ENCODE data around the gene ETFBKMT. TPM values are rescaled to one million over a fixed set of nuclear protein-coding genes. Genes with fewer than 3 reads are reported as not detected.
"Not testable (repeated sequence)": the region's sequence is repeated elsewhere in the genome, so short reads cannot be mapped to it uniquely, and the experiment has no call there.

ETFBKMT gene
- polyA plus RNA-seq, 1 donor (not counting 4 experiments of a cell fraction or from before 2014, with no cell fraction given), result 1.4 TPM

DNA sequence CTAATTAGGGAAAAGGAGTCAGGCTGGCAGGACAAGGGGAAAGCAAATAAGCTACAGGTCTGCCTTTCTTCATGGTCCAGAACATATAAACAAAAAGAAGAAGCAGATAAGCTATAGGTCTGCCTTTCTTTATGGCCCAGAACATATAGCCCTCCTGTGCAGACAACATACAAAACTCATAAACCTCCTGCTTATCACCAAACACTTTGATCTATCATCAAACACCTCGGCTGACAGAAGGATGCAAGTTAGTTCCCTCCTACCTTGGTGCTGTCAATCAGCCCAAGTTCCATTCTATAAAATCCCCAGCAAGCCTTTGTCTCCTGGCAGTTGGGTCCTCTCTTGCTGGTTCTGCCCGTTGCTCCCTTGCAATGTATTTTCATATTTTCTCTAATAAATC lies 46.1 kb downstream of the ETFBKMT start:
- no peaks in the 10 kb centered on the region for H4K20me1 ChIP-seq (ENCODE audit: control insufficient read depth, extremely low read depth, insufficient read depth, low read length)
- no peak overlapping the region for H3K9ac ChIP-seq (ENCODE audit: control insufficient read depth, extremely low read depth, insufficient read depth, low read length)
- H3K27me3 ChIP-seq (ENCODE audit: control insufficient read depth, extremely low read depth, insufficient read depth, low read length), result no peaks in the 10 kb centered on the region
- no peak overlapping the region for H2AFZ ChIP-seq (ENCODE audit: control insufficient read depth, low read length)
- H3K9me3 ChIP-seq (ENCODE audit: control insufficient read depth, low read depth, low read length), result no peaks in the 10 kb centered on the region
- no peak overlapping the region for H3K4me3 ChIP-seq (ENCODE audit: control insufficient read depth in 2 of 3, extremely low read depth in 1 of 3, insufficient read depth in 2 of 3, low read depth in 1 of 3, low read length in 3 of 3)
- H3K9me1 ChIP-seq (ENCODE audit: control insufficient read depth, extremely low read depth, insufficient read depth, low read length), result no peaks in the 10 kb centered on the region
- dilution Hi-C loops (cut with MboI; ENCODE audit: extremely low pct_ligation_motif_present, low sequenced_read_pairs), result no loop called here
- H3K36me3 ChIP-seq (ENCODE audit: control insufficient read depth in 2 of 2, extremely low read depth in 1 of 2, insufficient read depth in 2 of 2, low read length in 2 of 2), result no peaks in the 10 kb centered on the region
- no peak overlapping the region for H3K27ac ChIP-seq (ENCODE audit: control insufficient read depth, insufficient read depth, low read length)
- DNase-seq (ENCODE audit: low read depth, low spot score) (no peak), FAIRE-seq (no peak)
- no peaks in the 10 kb centered on the region for H3K79me2 ChIP-seq (ENCODE audit: control insufficient read depth, insufficient read depth, low read length)
- H3K4me1 ChIP-seq (ENCODE audit: control insufficient read depth, extremely low read depth, insufficient read depth, low read length), result no peaks in the 10 kb centered on the region
- H3K4me2 ChIP-seq (ENCODE audit: control insufficient read depth, extremely low read depth, insufficient read depth, low read depth, low read length), result no peak overlapping the region
- no peak for TF ChIP-seq EZH2 (IDR thresholded peaks at IDR 0.05; ENCODE audit: low read length)
- TF ChIP-seq, protein P1, sequence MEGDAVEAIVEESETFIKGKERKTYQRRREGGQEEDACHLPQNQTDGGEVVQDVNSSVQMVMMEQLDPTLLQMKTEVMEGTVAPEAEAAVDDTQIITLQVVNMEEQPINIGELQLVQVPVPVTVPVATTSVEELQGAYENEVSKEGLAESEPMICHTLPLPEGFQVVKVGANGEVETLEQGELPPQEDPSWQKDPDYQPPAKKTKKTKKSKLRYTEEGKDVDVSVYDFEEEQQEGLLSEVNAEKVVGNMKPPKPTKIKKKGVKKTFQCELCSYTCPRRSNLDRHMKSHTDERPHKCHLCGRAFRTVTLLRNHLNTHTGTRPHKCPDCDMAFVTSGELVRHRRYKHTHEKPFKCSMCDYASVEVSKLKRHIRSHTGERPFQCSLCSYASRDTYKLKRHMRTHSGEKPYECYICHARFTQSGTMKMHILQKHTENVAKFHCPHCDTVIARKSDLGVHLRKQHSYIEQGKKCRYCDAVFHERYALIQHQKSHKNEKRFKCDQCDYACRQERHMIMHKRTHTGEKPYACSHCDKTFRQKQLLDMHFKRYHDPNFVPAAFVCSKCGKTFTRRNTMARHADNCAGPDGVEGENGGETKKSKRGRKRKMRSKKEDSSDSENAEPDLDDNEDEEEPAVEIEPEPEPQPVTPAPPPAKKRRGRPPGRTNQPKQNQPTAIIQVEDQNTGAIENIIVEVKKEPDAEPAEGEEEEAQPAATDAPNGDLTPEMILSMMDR (optimal IDR thresholded peaks at IDR 0.05 in 1 of 3, IDR thresholded peaks at IDR 0.05 in 1 of 3, conservative IDR thresholded peaks at IDR 0.05 in 1 of 3; ENCODE audit: extremely low read depth in 1 of 3, insufficient read depth in 2 of 3, low read length in 3 of 3), result no peak

DNA sequence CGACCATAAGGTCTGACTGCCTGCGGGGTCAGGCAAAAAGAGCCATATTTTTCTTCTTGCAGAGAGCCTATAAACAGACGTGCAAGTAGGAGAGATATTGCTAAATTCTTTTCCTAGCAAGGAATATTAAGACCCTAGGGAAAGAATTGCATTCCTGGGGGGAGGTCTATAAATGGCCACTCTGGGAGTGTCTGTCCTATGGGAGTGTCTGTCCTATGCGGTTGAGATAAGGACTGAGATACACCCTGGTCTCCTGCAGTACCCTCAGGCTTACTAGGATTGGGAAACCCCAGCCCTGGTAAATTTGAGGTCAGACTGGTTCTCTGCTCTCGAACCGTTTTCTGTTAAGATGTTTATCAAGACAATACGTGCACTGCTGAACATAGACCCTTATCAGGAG lies 48.6 kb downstream of the ETFBKMT start:
- H3K27ac ChIP-seq (ENCODE audit: control insufficient read depth, insufficient read depth, low read length); H3K9me1 ChIP-seq (ENCODE audit: control insufficient read depth, extremely low read depth, insufficient read depth, low read length); H3K27me3 ChIP-seq (ENCODE audit: control insufficient read depth, extremely low read depth, insufficient read depth, low read length); FAIRE-seq; H3K9me3 ChIP-seq (ENCODE audit: control insufficient read depth, low read depth, low read length); H3K36me3 ChIP-seq (ENCODE audit: control insufficient read depth in 2 of 2, extremely low read depth in 1 of 2, insufficient read depth in 2 of 2, low read length in 2 of 2); DNase-seq (ENCODE audit: low read depth, low spot score); H3K79me2 ChIP-seq (ENCODE audit: control insufficient read depth, insufficient read depth, low read length); H3K9ac ChIP-seq (ENCODE audit: control insufficient read depth, extremely low read depth, insufficient read depth, low read length); H3K4me3 ChIP-seq (ENCODE audit: control insufficient read depth in 2 of 3, extremely low read depth in 1 of 3, insufficient read depth in 2 of 3, low read depth in 1 of 3, low read length in 3 of 3); H3K4me1 ChIP-seq (ENCODE audit: control insufficient read depth, extremely low read depth, insufficient read depth, low read length); H3K4me2 ChIP-seq (ENCODE audit: control insufficient read depth, extremely low read depth, insufficient read depth, low read depth, low read length); H4K20me1 ChIP-seq (ENCODE audit: control insufficient read depth, extremely low read depth, insufficient read depth, low read length); H2AFZ ChIP-seq (ENCODE audit: control insufficient read depth, low read length); dilution Hi-C loops (cut with MboI; ENCODE audit: extremely low pct_ligation_motif_present, low sequenced_read_pairs): not testable (repeated sequence)

Data from keratinocyte (primary cell).